Measurements from ENCODE around the gene FANCM.

The FANCM gene

DNA sequence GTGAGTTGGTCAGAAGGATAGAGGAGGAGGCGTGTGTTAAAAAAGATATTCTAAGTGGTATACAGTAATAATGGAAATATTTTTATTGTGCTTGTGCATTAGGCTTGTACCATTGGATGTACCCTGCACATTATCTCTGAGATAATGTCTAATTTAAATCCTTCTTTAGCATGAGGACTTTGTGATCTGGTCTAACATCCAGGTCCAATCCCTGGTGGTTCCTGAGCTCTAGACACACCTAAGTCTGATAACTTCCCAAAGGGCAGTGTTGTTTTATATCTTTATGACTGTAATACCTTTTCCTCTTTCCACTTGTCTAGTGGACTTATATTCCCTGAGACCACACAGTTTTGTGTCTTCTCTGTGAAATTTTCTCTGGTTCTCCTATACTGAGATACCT lies 31.2 kb upstream of the FANCM start:
- H3K4me3 ChIP-seq (replicated peaks; ENCODE audit: low read depth, low read length) = no peak overlapping the region
- TF ChIP-seq, protein P1, sequence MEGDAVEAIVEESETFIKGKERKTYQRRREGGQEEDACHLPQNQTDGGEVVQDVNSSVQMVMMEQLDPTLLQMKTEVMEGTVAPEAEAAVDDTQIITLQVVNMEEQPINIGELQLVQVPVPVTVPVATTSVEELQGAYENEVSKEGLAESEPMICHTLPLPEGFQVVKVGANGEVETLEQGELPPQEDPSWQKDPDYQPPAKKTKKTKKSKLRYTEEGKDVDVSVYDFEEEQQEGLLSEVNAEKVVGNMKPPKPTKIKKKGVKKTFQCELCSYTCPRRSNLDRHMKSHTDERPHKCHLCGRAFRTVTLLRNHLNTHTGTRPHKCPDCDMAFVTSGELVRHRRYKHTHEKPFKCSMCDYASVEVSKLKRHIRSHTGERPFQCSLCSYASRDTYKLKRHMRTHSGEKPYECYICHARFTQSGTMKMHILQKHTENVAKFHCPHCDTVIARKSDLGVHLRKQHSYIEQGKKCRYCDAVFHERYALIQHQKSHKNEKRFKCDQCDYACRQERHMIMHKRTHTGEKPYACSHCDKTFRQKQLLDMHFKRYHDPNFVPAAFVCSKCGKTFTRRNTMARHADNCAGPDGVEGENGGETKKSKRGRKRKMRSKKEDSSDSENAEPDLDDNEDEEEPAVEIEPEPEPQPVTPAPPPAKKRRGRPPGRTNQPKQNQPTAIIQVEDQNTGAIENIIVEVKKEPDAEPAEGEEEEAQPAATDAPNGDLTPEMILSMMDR (IDR thresholded peaks at IDR 0.05; ENCODE audit: low read length, missing control alignments) = no peak
- no peak for DNase-seq (ENCODE audit: low read depth)

DNA sequence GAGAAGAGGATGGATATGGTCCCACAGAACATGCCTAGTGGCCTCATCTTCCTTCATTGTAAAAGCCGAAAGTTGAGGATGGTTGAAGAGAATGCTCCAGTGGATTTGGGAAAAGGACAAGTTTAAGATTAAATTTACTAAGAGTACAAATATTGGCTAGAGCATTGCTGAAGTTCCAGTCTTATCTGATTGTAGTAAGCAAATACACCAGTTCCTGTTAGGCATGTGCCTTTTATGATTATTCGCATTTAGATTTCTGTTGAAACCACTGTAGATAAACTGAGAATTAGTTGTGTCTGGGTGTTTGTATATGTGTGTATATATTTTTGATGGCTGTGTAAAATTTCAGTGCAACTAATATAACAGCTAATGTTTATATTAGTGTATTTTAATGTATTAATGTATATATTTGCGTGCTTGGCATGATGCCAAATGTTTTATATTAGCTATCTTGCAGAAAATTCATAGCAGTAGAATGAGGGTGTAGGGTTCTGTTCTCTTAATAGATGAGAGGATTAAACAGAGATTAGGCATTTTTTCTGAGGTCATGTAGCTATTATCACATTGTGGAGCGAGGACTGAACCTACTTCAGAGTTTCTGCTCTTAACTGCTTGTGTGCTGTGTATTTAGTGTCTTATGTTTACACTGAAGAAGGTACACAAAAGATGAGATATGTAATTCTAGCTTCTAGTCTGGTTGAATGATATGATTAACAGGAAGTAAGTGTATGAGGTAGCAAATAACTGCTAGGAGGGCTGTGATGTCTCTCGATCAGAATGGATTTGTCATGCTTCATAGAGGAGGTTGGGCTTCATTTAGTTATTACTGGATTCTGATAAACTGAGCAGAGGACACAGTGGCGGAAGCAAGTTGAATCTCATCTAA lies 22.6 kb upstream of the FANCM start:
- DNase-seq (ENCODE audit: low read depth) = peak; percentile 14
- TF ChIP-seq, protein P1 (IDR thresholded peaks at IDR 0.05; ENCODE audit: low read length, missing control alignments) = no peak

DNA sequence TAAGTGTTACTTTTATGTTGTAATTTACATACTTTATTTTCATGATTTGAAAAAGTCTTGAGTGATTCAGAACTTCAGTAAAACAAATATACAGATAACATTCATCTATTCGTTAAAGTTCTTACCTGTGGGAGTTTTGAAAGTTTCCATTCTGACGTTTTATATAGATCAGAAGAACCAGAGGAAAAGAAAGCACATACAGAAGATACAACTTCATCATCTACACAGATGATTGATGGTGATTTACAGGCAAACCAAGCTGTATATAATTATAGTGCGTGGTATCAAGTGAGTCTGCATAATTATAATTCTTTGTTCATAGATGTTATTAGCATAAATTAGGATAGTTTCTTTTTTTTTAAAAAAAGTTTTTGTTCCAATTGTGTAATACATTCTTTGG lies 21.4 kb upstream of the FANCM start:
- TF ChIP-seq, protein P1 (IDR thresholded peaks at IDR 0.05; ENCODE audit: low read length, missing control alignments) = no peak
- no peak for DNase-seq (ENCODE audit: low read depth)
- H3K4me3 ChIP-seq (replicated peaks; ENCODE audit: low read depth, low read length) = no peak overlapping the region

More for the DNA sequence above, 22.6 kb upstream of the FANCM start:
- no peak overlapping the region for H3K4me3 ChIP-seq (replicated peaks; ENCODE audit: low read depth, low read length)

DNA sequence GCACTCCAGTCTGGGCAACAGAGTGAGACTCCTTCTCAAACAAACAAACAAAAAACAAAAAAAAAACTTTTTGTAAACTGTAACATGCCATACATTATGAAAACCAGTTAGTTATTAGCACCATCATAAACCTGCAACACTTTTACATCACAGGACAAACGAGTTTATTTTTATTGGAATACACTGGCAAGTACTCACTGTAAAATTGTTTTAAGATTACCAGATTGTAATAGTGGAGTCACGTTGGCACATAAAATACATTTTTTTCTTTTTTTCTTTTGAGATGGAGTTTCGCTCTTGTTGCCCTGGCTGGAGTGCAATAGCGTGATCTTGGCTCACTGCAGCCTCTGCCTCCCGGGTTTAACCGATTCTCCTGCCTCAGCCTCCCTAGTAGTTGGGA lies 17.1 kb upstream of the FANCM start:
- DNase-seq (ENCODE audit: low read depth) = no peak
- TF ChIP-seq, protein P1 (IDR thresholded peaks at IDR 0.05; ENCODE audit: low read length, missing control alignments) = no peak
- H3K4me3 ChIP-seq (replicated peaks; ENCODE audit: low read depth, low read length) = no peak overlapping the region

GRCh38 chr14:45120096-45120495 lies 15.6 kb upstream of the FANCM start:
- no peak for DNase-seq (ENCODE audit: low read depth)
- H3K4me3 ChIP-seq (replicated peaks; ENCODE audit: low read depth, low read length) = no peak overlapping the region
- TF ChIP-seq, protein P1 (IDR thresholded peaks at IDR 0.05; ENCODE audit: low read length, missing control alignments) = no peak

DNA sequence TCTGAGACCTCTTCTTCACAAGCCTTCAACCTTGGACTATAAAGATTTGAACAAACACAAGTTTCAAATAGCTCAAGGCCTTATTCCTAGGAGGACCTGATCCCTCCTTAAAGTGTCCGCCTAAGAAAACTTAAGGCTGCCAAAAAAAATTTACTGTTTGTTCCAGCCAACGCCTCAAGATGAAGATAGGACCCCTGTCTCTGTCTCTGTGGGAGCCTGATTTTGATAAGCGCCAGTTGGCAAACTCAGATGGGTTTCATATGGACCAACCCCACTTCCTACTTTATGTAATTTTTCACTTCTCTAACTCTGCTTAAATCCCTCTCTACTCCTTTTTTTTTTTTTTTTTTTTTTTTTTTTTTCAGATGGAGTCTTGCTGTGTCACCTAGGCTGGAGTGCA lies 12.5 kb upstream of the FANCM start:
- no peak overlapping the region for H3K4me3 ChIP-seq (replicated peaks; ENCODE audit: low read depth, low read length)
- no peak for DNase-seq (ENCODE audit: low read depth)
- TF ChIP-seq, protein P1 (IDR thresholded peaks at IDR 0.05; ENCODE audit: low read length, missing control alignments) = no peak

- no peak overlapping the region for H3K4me3 ChIP-seq (replicated peaks; ENCODE audit: low read depth, low read length)
- DNase-seq (ENCODE audit: low read depth) = no peak
Observed at GRCh38 chr14:45125754-45126153, 10.0 kb upstream of the FANCM start.

More at GRCh38 chr14:45125754-45126153, 10.0 kb upstream of the FANCM start:
- TF ChIP-seq, protein P1 (IDR thresholded peaks at IDR 0.05; ENCODE audit: low read length, missing control alignments) = no peak

Data from fibroblast of pulmonary artery (primary cell).